LNCaP clone FGC (cell line): ENCODE data around the gene TAF4.

Source experiments
- DNase-seq: peaks from one replicate; pipeline ENCODE4 v3.0.0-alpha.2; 2011; ENCODE audit warnings: low read depth
- H3K4me3 ChIP-seq: 2 replicates; pipeline ENCODE4 v1.5.1; 2011; ENCODE audit warnings: mild to moderate bottlenecking, low read depth, low read length, control low read depth
- CTCF ChIP-seq: IDR thresholded peaks from 2 replicates; pipeline ENCODE4 v1.5.1; 2012; ENCODE audit warnings: mild to moderate bottlenecking; ENCODE audit not compliant: control insufficient read depth, insufficient read depth; ENCODE audit errors: extremely low read depth

The TAF4 gene

GRCh38 chr20:62065674-62066338, at the start of gene TAF4:
Gene TAF4 (minus strand): TSS chr20:62065881. CDS start chr20:62065810, 71 bp downstream.
- DNase-seq, result no peak
- peak within 1 kb of the TSS; percentile 55 for H3K4me3 ChIP-seq

GRCh38 chr20:62114894-62115293, 49.2 kb upstream of the TAF4 start:
- no peak for TF ChIP-seq CTCF
- no peak overlapping the region for H3K4me3 ChIP-seq
- no peak for DNase-seq

More at GRCh38 chr20:62065674-62066338, at the start of gene TAF4:
- no peak for TF ChIP-seq CTCF

- H3K4me3 ChIP-seq, result no peak overlapping the region
- no peak for TF ChIP-seq CTCF
- DNase-seq, result no peak
Observed at GRCh38 chr20:62112368-62112767, 46.7 kb upstream of the TAF4 start.

- TF ChIP-seq CTCF, result no peak
- DNase-seq, result no peak
- H3K4me3 ChIP-seq, result no peak overlapping the region
Observed at GRCh38 chr20:62111148-62111547, 45.5 kb upstream of the TAF4 start.

GRCh38 chr20:62105592-62105991, 39.9 kb upstream of the TAF4 start:
- H3K4me3 ChIP-seq, result no peak overlapping the region
- TF ChIP-seq CTCF, result no peak
- DNase-seq, result no peak

GRCh38 chr20:62104791-62105345, 39.2 kb upstream of the TAF4 start:
- H3K4me3 ChIP-seq, result no peak overlapping the region
- TF ChIP-seq CTCF, result no peak
- peak; percentile 76 for DNase-seq
